ENCODE measurements around the gene KCP. TPM values are rescaled to one million over a fixed set of nuclear protein-coding genes. Genes with fewer than 3 reads are reported as not detected.

Gene KCP
- total and polyA plus RNA-seq, 7 experiments from 2014 or later: 0.10 to 1.6 (median 0.24) TPM; not detected in 3

GRCh38 chr7:128948976-128949760 is 38.7 kb upstream of the KCP start:
- DNase-seq: no peak
- POLR2A ChIA-PET: no interaction called here

GRCh38 chr7:128948312-128948973 is 37.9 kb upstream of the KCP start:
- Histone ChIP-seq H3K27me3 (ENCODE audit: control insufficient read depth in 2 of 2, insufficient read depth in 2 of 2, low read length in 2 of 2) (no peaks in the 10 kb centered on the region), H3K4me1 (ENCODE audit: control insufficient read depth in 2 of 2, insufficient read depth in 2 of 2, low read length in 2 of 2) (no peaks in the 10 kb centered on the region), H3K27ac (ENCODE audit: low read depth, low read length) (no peak overlapping the region), H3K4me3 (ENCODE audit: low read length) (no peak overlapping the region), H3K9me3 (ENCODE audit: control insufficient read depth in 2 of 3, low read length in 3 of 3) (no peaks in the 10 kb centered on the region), H3K36me3 (ENCODE audit: control insufficient read depth in 2 of 3, insufficient read depth in 3 of 3, low read length in 3 of 3) (peaks cover 0 to 5% (median 0%) of the 10 kb centered on the region in 3 experiments)
- ChIA-PET CTCF (no interaction called here), POLR2A (no interaction called here)
- Mint-ChIP-seq H3K36me3 (peaks cover 0 to 15% (median 7%) of the 10 kb centered on the region in 5 donors), H3K27me3 (no peaks in the 10 kb centered on the region), H3K4me1 (no peaks in the 10 kb centered on the region), H3K9me3 (no peaks in the 10 kb centered on the region), H3K27ac (no peak overlapping the region), H3K4me3 (no peak overlapping the region)
- ATAC-seq (peak; percentile 56), DNase-seq (no peak)
- intact Hi-C loops (cut with micrococcal nuclease): loop anchor here in 1 of 2 donors (5.0 kb wide), 1 partner anchor 46 kb away; no protein-coding TSS in a partner anchor

More at GRCh38 chr7:128948976-128949760, 38.7 kb upstream of the KCP start:
- H3K9me3 Mint-ChIP-seq: no peaks in the 10 kb centered on the region
- H3K36me3 Mint-ChIP-seq: peaks cover 0 to 16% (median 7%) of the 10 kb centered on the region in 5 donors
- peak overlapping the region in 1 of 9 donors; percentile 14 for H3K27ac Mint-ChIP-seq
- CTCF ChIA-PET: no interaction called here
- no peaks in the 10 kb centered on the region for H3K4me1 Mint-ChIP-seq
- Histone ChIP-seq H3K4me3 (ENCODE audit: low read length) (no peak overlapping the region), H3K9me3 (ENCODE audit: control insufficient read depth in 2 of 3, low read length in 3 of 3) (no peaks in the 10 kb centered on the region), H3K4me1 (ENCODE audit: control insufficient read depth in 2 of 2, insufficient read depth in 2 of 2, low read length in 2 of 2) (no peaks in the 10 kb centered on the region), H3K27me3 (ENCODE audit: control insufficient read depth in 2 of 2, insufficient read depth in 2 of 2, low read length in 2 of 2) (no peaks in the 10 kb centered on the region), H3K36me3 (ENCODE audit: control insufficient read depth in 2 of 3, insufficient read depth in 3 of 3, low read length in 3 of 3) (peaks cover 0 to 12% (median 0%) of the 10 kb centered on the region in 3 experiments), H3K27ac (ENCODE audit: low read depth, low read length) (no peak overlapping the region)
- intact Hi-C loops (cut with micrococcal nuclease): loop anchor here in 1 of 2 donors (5.0 kb wide), 1 partner anchor 47 kb away; no protein-coding TSS in a partner anchor
- no peak overlapping the region for H3K4me3 Mint-ChIP-seq
- H3K27me3 Mint-ChIP-seq: no peaks in the 10 kb centered on the region
- peak; percentile 61 for ATAC-seq

- no peak overlapping the region for H3K27ac ChIP-seq (ENCODE audit: low read depth, low read length)
- Mint-ChIP-seq H3K4me1 (no peaks in the 10 kb centered on the region), H3K27me3 (no peaks in the 10 kb centered on the region), H3K27ac (no peak overlapping the region), H3K4me3 (no peak overlapping the region), H3K36me3 (peaks cover 0 to 15% (median 7%) of the 10 kb centered on the region in 5 donors), H3K9me3 (no peaks in the 10 kb centered on the region)
- peaks cover 0 to under 1% (median 0%) of the 10 kb centered on the region in 3 experiments for H3K36me3 ChIP-seq (ENCODE audit: control insufficient read depth in 2 of 3, insufficient read depth in 3 of 3, low read length in 3 of 3)
- ChIA-PET CTCF (no interaction called here), POLR2A (no interaction called here)
- DNase-seq (no peak), ATAC-seq (no peak)
- H3K27me3 ChIP-seq (ENCODE audit: control insufficient read depth in 2 of 2, insufficient read depth in 2 of 2, low read length in 2 of 2): no peaks in the 10 kb centered on the region
- no peaks in the 10 kb centered on the region for H3K4me1 ChIP-seq (ENCODE audit: control insufficient read depth in 2 of 2, insufficient read depth in 2 of 2, low read length in 2 of 2)
- H3K4me3 ChIP-seq (ENCODE audit: low read length): no peak overlapping the region
- no peaks in the 10 kb centered on the region for H3K9me3 ChIP-seq (ENCODE audit: control insufficient read depth in 2 of 3, low read length in 3 of 3)
- intact Hi-C loops (cut with micrococcal nuclease): loop anchor here (2.0 to 5.0 kb wide), 2 partner anchors 43 to 46 kb away; no protein-coding TSS in a partner anchor
Measured at GRCh38 chr7:128947854-128948253, 37.3 kb upstream of the KCP start.

- Mint-ChIP-seq H3K4me3 (no peak overlapping the region), H3K4me1 (no peaks in the 10 kb centered on the region), H3K9me3 (no peaks in the 10 kb centered on the region), H3K36me3 (peaks cover 0 to 9% (median 6%) of the 10 kb centered on the region in 5 donors), H3K27ac (peak overlapping the region in 1 of 9 donors; percentile 13), H3K27me3 (no peaks in the 10 kb centered on the region)
- no peak for DNase-seq
- no peaks in the 10 kb centered on the region for H3K36me3 ChIP-seq (ENCODE audit: control insufficient read depth in 2 of 3, insufficient read depth in 3 of 3, low read length in 3 of 3)
- POLR2A ChIA-PET: no interaction called here
- H3K4me1 ChIP-seq (ENCODE audit: control insufficient read depth in 2 of 2, insufficient read depth in 2 of 2, low read length in 2 of 2): no peaks in the 10 kb centered on the region
- ATAC-seq: peak; percentile 41
- H3K27ac ChIP-seq (ENCODE audit: low read depth, low read length): no peak overlapping the region
- H3K27me3 ChIP-seq (ENCODE audit: control insufficient read depth in 2 of 2, insufficient read depth in 2 of 2, low read length in 2 of 2): no peaks in the 10 kb centered on the region
- no peak overlapping the region for H3K4me3 ChIP-seq (ENCODE audit: low read length)
- intact Hi-C loops (cut with micrococcal nuclease): loop anchor here (2.0 to 5.0 kb wide), 2 partner anchors 42 to 45 kb away; no protein-coding TSS in a partner anchor
- no peaks in the 10 kb centered on the region for H3K9me3 ChIP-seq (ENCODE audit: control insufficient read depth in 2 of 3, low read length in 3 of 3)
- CTCF ChIA-PET: no interaction called here
Measured at GRCh38 chr7:128946936-128947830, 36.7 kb upstream of the KCP start.

- Mint-ChIP-seq H3K36me3 (peaks cover 0 to 1% (median 0%) of the 10 kb centered on the region in 5 donors), H3K4me1 (peaks cover 4 to 8% (median 7%) of the 10 kb centered on the region in 7 donors), H3K9me3 (no peaks in the 10 kb centered on the region), H3K4me3 (no peak overlapping the region), H3K27ac (no peak overlapping the region), H3K27me3 (peaks cover 0 to 8% (median 6%) of the 10 kb centered on the region in 5 donors)
- POLR2A ChIA-PET: no interaction called here
- H3K4me3 ChIP-seq (ENCODE audit: low read length): no peak overlapping the region
- H3K36me3 ChIP-seq (ENCODE audit: control insufficient read depth in 2 of 3, insufficient read depth in 3 of 3, low read length in 3 of 3): no peaks in the 10 kb centered on the region
- H3K27ac ChIP-seq (ENCODE audit: low read depth, low read length): no peak overlapping the region
- H3K9me3 ChIP-seq (ENCODE audit: control insufficient read depth in 2 of 3, low read length in 3 of 3): no peaks in the 10 kb centered on the region
- H3K27me3 ChIP-seq (ENCODE audit: control insufficient read depth in 2 of 2, insufficient read depth in 2 of 2, low read length in 2 of 2): no peaks in the 10 kb centered on the region
- DNase-seq (no peak), ATAC-seq (no peak)
- CTCF ChIA-PET: no interaction called here
- no peaks in the 10 kb centered on the region for H3K4me1 ChIP-seq (ENCODE audit: control insufficient read depth in 2 of 2, insufficient read depth in 2 of 2, low read length in 2 of 2)
- intact Hi-C loops (cut with micrococcal nuclease): loop anchor here (2.0 to 5.0 kb wide), 2 partner anchors 41 to 44 kb away; no protein-coding TSS in a partner anchor
Measured at GRCh38 chr7:128945668-128946366, 35.3 kb upstream of the KCP start.

Measured in naive thymus-derived CD4-positive, alpha-beta T cell (primary cell).